K562 (cell line): ENCODE data around the gene TLL1. TPM values are rescaled to one million over a fixed set of nuclear protein-coding genes. Genes with fewer than 3 reads are reported as not detected.

ENCODE experiments used
- ATAC-seq: fragments of 200-7000 bp; cut with Tn5 transposase; 3 replicates; pipeline ENCODE4 v1.9.1; 2020; ENCODE audit warnings: moderate library complexity
- BruUV-seq: library from RNA; stranded (reverse); fragments of 400-500 nt; replicated peaks from 2 replicates; lab custom pipeline; 2021; lab: Mats Ljungman, UMichigan
- CTCF ChIA-PET: fragments of 300-600 bp; formaldehyde crosslinking; extraction: SDS; loops from one replicate; lab custom pipeline; 2021; ENCODE audit warnings: low intra/inter-chr PET ratio; lab: Yijun Ruan, JAX
- POLR2A ChIA-PET: fragments of 300-600, 350-650 bp; sonication (Branson Sonifier 250); formaldehyde crosslinking; extraction: SDS; loops from one replicate; lab custom pipeline; 2021; ENCODE audit warnings: antibody characterized with exemption, inconsistent platforms; lab: Yijun Ruan, JAX
- DNase-seq, 4 experiments: peaks; one replicate each; pipeline versions ENCODE4 v3.0.0 to v3.0.0-alpha.2; 2011 to 2018; ENCODE audit warnings: low spot score in 3 of 4, mixed read lengths in 3 of 4; ENCODE audit errors: extremely low read depth in 1 of 4
- FAIRE-seq: peaks from 2 replicates; lab custom pipeline; 2011; peaks lifted over from hg19 to GRCh38; lab: Jason Lieb, UNC
- H2AFZ ChIP-seq: 2 replicates; pipeline ENCODE4 v1.6.0; 2011; ENCODE audit warnings: low read depth, low read length, control low read depth, inconsistent platforms
- H3K27ac ChIP-seq: fragments of 200-600 bp; 3 replicates; pipeline ENCODE4 v1.8.0; 2011; ENCODE audit warnings: low read depth, mild to moderate bottlenecking, control low read depth, inconsistent platforms, low read length, moderate library complexity, mixed read lengths; ENCODE audit errors: extremely low read depth
- H3K27me3 ChIP-seq, 2 experiments: fragments of 300-600 bp in 1 of 2; 2 replicates in 1 of 2; 3 replicates in 1 of 2; pipeline versions ENCODE4 v1.6.0 to v1.8.0; 2011; ENCODE audit warnings: inconsistent platforms in 2 of 2, low read length in 2 of 2, mild to moderate bottlenecking in 1 of 2, mixed read lengths in 1 of 2, moderate library complexity in 1 of 2; ENCODE audit not compliant: control insufficient read depth in 2 of 2, insufficient read depth in 2 of 2
- H3K36me3 ChIP-seq: fragments of 300-600 bp; 3 replicates; pipeline ENCODE4 v1.8.0; 2011; ENCODE audit warnings: mild to moderate bottlenecking, low read length, inconsistent platforms; ENCODE audit not compliant: control insufficient read depth, insufficient read depth
- H3K4me1 ChIP-seq, 2 experiments: fragments of 200-600 bp in 1 of 2; replicated peaks in 1 of 2; 2 replicates in 1 of 2; 3 replicates in 1 of 2; pipeline versions ENCODE4 v1.5.1 to v1.8.0; 2011; ENCODE audit warnings: inconsistent platforms in 2 of 2, low read length in 2 of 2, mild to moderate bottlenecking in 1 of 2, mixed read lengths in 1 of 2, moderate library complexity in 1 of 2; ENCODE audit not compliant: control insufficient read depth in 2 of 2, insufficient read depth in 2 of 2
- H3K4me2 ChIP-seq: 2 replicates; pipeline ENCODE4 v1.6.1; 2011; ENCODE audit warnings: low read length, control low read depth, inconsistent platforms, mixed read lengths; ENCODE audit not compliant: insufficient read depth
- H3K4me3 ChIP-seq: fragments of 200-600 bp; sonication (generic), shearing (Covaris generic); 2 replicates; pipeline ENCODE4 v1.5.1; 2016; ENCODE audit warnings: control low read depth, inconsistent platforms
- H3K79me2 ChIP-seq: fragments of 200-600 bp; 3 replicates; pipeline ENCODE4 v1.8.0; 2011; ENCODE audit warnings: low read length, inconsistent platforms; ENCODE audit not compliant: control insufficient read depth, insufficient read depth
- H3K9ac ChIP-seq, 2 experiments: 2 replicates each; pipeline versions ENCODE4 v1.6.0 to v1.6.1; 2011; ENCODE audit warnings: low read depth in 2 of 2, low read length in 2 of 2, control low read depth in 1 of 2, inconsistent platforms in 1 of 2, mild to moderate bottlenecking in 1 of 2, mixed read lengths in 1 of 2; ENCODE audit not compliant: insufficient read depth in 1 of 2
- H3K9me1 ChIP-seq: one replicate; pipeline ENCODE4 v1.6.0; 2011; ENCODE audit warnings: inconsistent platforms, mild to moderate bottlenecking, low read length, moderate library complexity; ENCODE audit not compliant: control insufficient read depth, insufficient read depth
- H3K9me3 ChIP-seq: replicated peaks from 2 replicates; pipeline ENCODE4 v1.5.1; 2011; ENCODE audit warnings: low read depth, low read length, inconsistent platforms; ENCODE audit not compliant: control insufficient read depth, insufficient read depth
- H4K20me1 ChIP-seq: replicated peaks from 2 replicates; pipeline ENCODE4 v1.6.1; 2011; ENCODE audit warnings: low read length, inconsistent platforms, mixed read lengths; ENCODE audit not compliant: control insufficient read depth, insufficient read depth
- IFI16 ChIP-seq: fragments of 250-450 bp; sonication (Bioruptor Pico); IDR thresholded peaks from 2 replicates; pipeline ENCODE4 v2.1.2; 2022; ENCODE audit warnings: mild to moderate bottlenecking, inconsistent platforms
- IRF9 ChIP-seq: fragments of 450-650 bp; IDR thresholded peaks from 2 replicates; pipeline ENCODE4 v1.6.1; 2016; ENCODE audit warnings: missing biosample characterization, missing genetic modification characterization
- MAFF ChIP-seq: IDR thresholded peaks from 2 replicates; pipeline ENCODE4 v1.6.1; 2012; ENCODE audit warnings: low read length, improper control_type of control experiment
- PHF8 ChIP-seq: fragments of 200-600 bp; sonication (generic); IDR thresholded peaks from 2 replicates; pipeline ENCODE4 v1.6.1; 2012; ENCODE audit warnings: mixed run types, mild to moderate bottlenecking, inconsistent platforms, low read length, moderate library complexity, borderline replicate concordance
- RBM15 ChIP-seq: fragments of 200-400 bp; formaldehyde crosslinking; IDR thresholded peaks from 2 replicates; pipeline ENCODE4 v1.6.1; 2018; ENCODE audit warnings: mild to moderate bottlenecking, low read length, moderate library complexity; ENCODE audit not compliant: insufficient read depth
- SIX5 ChIP-seq, 2 experiments: IDR thresholded peaks; 2 replicates each; pipeline ENCODE4 v1.6.1; 2011; ENCODE audit warnings: low read length in 2 of 2, borderline replicate concordance in 1 of 2, low read depth in 1 of 2, mild to moderate bottlenecking in 1 of 2, moderate library complexity in 1 of 2; ENCODE audit not compliant: insufficient read depth in 1 of 2
- SLC30A9 ChIP-seq: fragments of 250-450 bp; sonication (Bioruptor Pico); IDR thresholded peaks from 2 replicates; pipeline ENCODE4 v1.8.0; 2022; ENCODE audit warnings: mild to moderate bottlenecking, moderate library complexity
- SMAD2 ChIP-seq: fragments of 150-350 bp; IDR thresholded peaks from 2 replicates; pipeline ENCODE4 v1.6.1; 2014; ENCODE audit warnings: low read depth, mild to moderate bottlenecking, low read length
- SP1 ChIP-seq: sonication (generic); formaldehyde crosslinking; IDR thresholded peaks from 2 replicates; pipeline ENCODE4 v1.8.1; 2022; ENCODE audit warnings: mild to moderate bottlenecking, missing genetic modification reagents
- TAF1 ChIP-seq: IDR thresholded peaks from 2 replicates; pipeline ENCODE4 v1.6.1; 2011; ENCODE audit warnings: mild to moderate bottlenecking, low read length, moderate library complexity; ENCODE audit not compliant: insufficient read depth, control insufficient read depth, severe bottlenecking; ENCODE audit errors: extremely low read depth
- TAF15 ChIP-seq: fragments of 200-400 bp; formaldehyde crosslinking; IDR thresholded peaks from 2 replicates; pipeline ENCODE4 v1.6.1; 2017; ENCODE audit warnings: mild to moderate bottlenecking, low read depth, low read length, moderate library complexity
- ZBTB34 ChIP-seq: fragments of 250-450 bp; sonication (Bioruptor Pico); IDR thresholded peaks from 2 replicates; pipeline ENCODE4 v1.8.0; 2021; ENCODE audit warnings: mild to moderate bottlenecking, moderate library complexity
- ZFP1 ChIP-seq: fragments of 450-650 bp; formaldehyde crosslinking; IDR thresholded peaks from 2 replicates; pipeline ENCODE4 v1.4.0; 2020; ENCODE audit warnings: mild to moderate bottlenecking, mixed read lengths
- ZNF239 ChIP-seq: fragments of 250-450 bp; sonication (Bioruptor Pico); IDR thresholded peaks from 2 replicates; pipeline ENCODE4 v1.4.0; 2020; ENCODE audit warnings: mild to moderate bottlenecking
- ZNF24 ChIP-seq: fragments of 450-650 bp; IDR thresholded peaks from 2 replicates; pipeline ENCODE4 v1.6.1; 2016
- WGBS: fragments of 100-300 bp; shearing (Covaris generic); methylation state at CpG from one replicate; pipeline ENCODE4 v1.1.6; 2016; ENCODE audit warnings: low coverage, mixed read lengths; ENCODE audit not compliant: insufficient coverage; ENCODE audit errors: missing lambda C conversion rate; 5-methylcytosine and 5-hydroxymethylcytosine counted together
- in situ Hi-C: fragments of 300-500 bp; cut with MboI; formaldehyde crosslinking; loops from 4 replicates; pipeline ENCODE4 v1.15.0; 2018; ENCODE audit warnings: inconsistent platforms, mixed read lengths
- intact Hi-C: fragments of 100-400 bp; cut with micrococcal nuclease; formaldehyde crosslinking; loops from 2 replicates; pipeline ENCODE4 v1.14.2; 2022
- polyA plus RNA-seq, 8 experiments: library from polyadenylated mRNA; depleted of rRNA in 4 of 8; stranded (reverse) in 5 of 8; unstranded in 3 of 8; fragments of >200 nt; fragmentation: Nextera tagmentation in 2 of 8; fragmentation: Illumina TruSeq in 1 of 8; extraction: Ambion mirVana in 2 of 8; extraction: Trizol in 1 of 8; gene quantifications; 2 replicates each; pipeline versions ENCODE4 v1.2.1 to v1.2.3, GENCODE V29; 2011 to 2014; ENCODE audit warnings: inconsistent platforms in 1 of 8, missing spikeins in 1 of 8
- total RNA-seq, 7 experiments: library from RNA; depleted of rRNA in 6 of 7; stranded (reverse); fragments of >200 nt in 6 of 7; fragmentation: Illumina TruSeq in 2 of 7; extraction: Trizol in 2 of 7; gene quantifications; 2 replicates each; pipeline versions ENCODE4 v1.2.1 to v1.2.3, GENCODE V29; 2011 to 2021; ENCODE audit warnings: low replicate concordance in 1 of 7
- TF ChIP-seq, protein P1 (sequence below): IDR thresholded peaks from 3 replicates; pipeline ENCODE4 v1.6.1; 2011; ENCODE audit warnings: borderline replicate concordance, mild to moderate bottlenecking, moderate library complexity; ENCODE audit not compliant: insufficient read length; ENCODE audit errors: extremely low read depth

The TLL1 gene
- total and polyA plus RNA-seq, 9 of the 15 experiments (the other 6 are each of a cell fraction or from before 2014, with no cell fraction given) = not detected

DNA sequence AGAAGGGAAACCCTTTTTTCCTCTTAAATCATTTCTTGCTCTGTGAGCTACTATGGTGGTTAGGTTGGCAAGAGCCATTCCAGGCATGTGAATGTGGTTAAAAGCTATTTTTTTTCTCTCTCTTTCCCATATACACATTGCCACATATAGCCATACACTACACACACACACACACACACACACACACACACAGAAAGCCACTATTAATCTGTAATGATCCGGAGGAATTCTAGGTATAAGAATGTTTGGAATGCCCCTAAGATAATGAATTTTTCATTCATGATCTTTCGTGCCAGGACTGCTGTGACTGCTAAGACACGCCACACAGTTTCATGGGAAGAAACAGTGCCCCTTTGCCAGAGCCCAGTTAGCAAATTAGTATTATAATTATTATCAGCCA, 21.8 kb upstream of the TLL1 start:
- Histone ChIP-seq H3K27me3 (no peaks in the 10 kb centered on the region), H3K9me1 (no peaks in the 10 kb centered on the region), H3K27ac (no peak overlapping the region), H3K9me3 (no peaks in the 10 kb centered on the region), H3K4me1 (no peaks in the 10 kb centered on the region), H3K4me3 (no peak overlapping the region), H3K9ac (no peak overlapping the region), H3K79me2 (no peaks in the 10 kb centered on the region), H3K36me3 (no peaks in the 10 kb centered on the region), H3K4me2 (no peak overlapping the region), H2AFZ (no peak overlapping the region), H4K20me1 (no peaks in the 10 kb centered on the region)
- no peak for DNase-seq
- intact Hi-C loops (no loop called here), in situ Hi-C loops (no loop called here)
- WGBS = 3% methylated on average over 3 of the region's 3 CpGs
- BruUV-seq = no TSS peak
- POLR2A ChIA-PET = no interaction called here
- ATAC-seq = no peak
- FAIRE-seq = no peak
- TF ChIP-seq PHF8 = no peak
- no peak for TF ChIP-seq ZNF24
- no peak for TF ChIP-seq IFI16 (CRISPR knock-in tag)
- no peak for TF ChIP-seq SP1 (CRISPR knock-in tag)
- TF ChIP-seq ZFP1 (CRISPR knock-in tag) = no peak
- no peak for TF ChIP-seq TAF15
- no peak for TF ChIP-seq SIX5 (IDR thresholded peaks at IDR 0.05; ENCODE audit: borderline replicate concordance in 1 of 2, insufficient read depth in 1 of 2, low read depth in 1 of 2, low read length in 2 of 2)
- TF ChIP-seq SLC30A9 (CRISPR knock-in tag) = no peak
- TF ChIP-seq SMAD2 = no peak
- TF ChIP-seq RBM15 = no peak
- TF ChIP-seq MAFF = no peak
- TF ChIP-seq, protein P1, sequence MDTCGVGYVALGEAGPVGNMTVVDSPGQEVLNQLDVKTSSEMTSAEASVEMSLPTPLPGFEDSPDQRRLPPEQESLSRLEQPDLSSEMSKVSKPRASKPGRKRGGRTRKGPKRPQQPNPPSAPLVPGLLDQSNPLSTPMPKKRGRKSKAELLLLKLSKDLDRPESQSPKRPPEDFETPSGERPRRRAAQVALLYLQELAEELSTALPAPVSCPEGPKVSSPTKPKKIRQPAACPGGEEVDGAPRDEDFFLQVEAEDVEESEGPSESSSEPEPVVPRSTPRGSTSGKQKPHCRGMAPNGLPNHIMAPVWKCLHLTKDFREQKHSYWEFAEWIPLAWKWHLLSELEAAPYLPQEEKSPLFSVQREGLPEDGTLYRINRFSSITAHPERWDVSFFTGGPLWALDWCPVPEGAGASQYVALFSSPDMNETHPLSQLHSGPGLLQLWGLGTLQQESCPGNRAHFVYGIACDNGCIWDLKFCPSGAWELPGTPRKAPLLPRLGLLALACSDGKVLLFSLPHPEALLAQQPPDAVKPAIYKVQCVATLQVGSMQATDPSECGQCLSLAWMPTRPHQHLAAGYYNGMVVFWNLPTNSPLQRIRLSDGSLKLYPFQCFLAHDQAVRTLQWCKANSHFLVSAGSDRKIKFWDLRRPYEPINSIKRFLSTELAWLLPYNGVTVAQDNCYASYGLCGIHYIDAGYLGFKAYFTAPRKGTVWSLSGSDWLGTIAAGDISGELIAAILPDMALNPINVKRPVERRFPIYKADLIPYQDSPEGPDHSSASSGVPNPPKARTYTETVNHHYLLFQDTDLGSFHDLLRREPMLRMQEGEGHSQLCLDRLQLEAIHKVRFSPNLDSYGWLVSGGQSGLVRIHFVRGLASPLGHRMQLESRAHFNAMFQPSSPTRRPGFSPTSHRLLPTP = no peak
- no peak for TF ChIP-seq ZBTB34 (CRISPR knock-in tag)
- no peak for TF ChIP-seq TAF1
- TF ChIP-seq ZNF239 (CRISPR knock-in tag) = no peak
- TF ChIP-seq IRF9 = no peak
- CTCF ChIA-PET = no interaction called here
